CD4-positive, alpha-beta T cell (primary cell): ENCODE measurements around the gene UBE2Q1. TPM values are rescaled to one million over a fixed set of nuclear protein-coding genes. Genes with fewer than 3 reads are reported as not detected.

ENCODE experiments used
- ATAC-seq: fragments of 200-7000 bp; cut with Tn5 transposase; one replicate; pipeline ENCODE4 v1.10.0; 2022; ENCODE audit warnings: mild to moderate bottlenecking; ENCODE audit not compliant: poor library complexity
- CTCF ChIA-PET: fragments of 350-600 bp; sonication (Branson Sonifier 250); formaldehyde crosslinking; loops from one replicate; lab custom pipeline; 2021; ENCODE audit warnings: antibody characterized with exemption, inconsistent platforms; lab: Charles Lee
- POLR2A ChIA-PET: fragments of 350-600 bp; sonication (Branson Sonifier 250); formaldehyde crosslinking; loops from one replicate; lab custom pipeline; 2021; ENCODE audit warnings: antibody characterized with exemption, inconsistent platforms; lab: Charles Lee
- DNase-seq, 14 experiments: peaks; one replicate each; pipeline ENCODE4 v3.0.0-alpha.2; 2013 to 2020; ENCODE audit warnings: mixed read lengths in 2 of 14
- H3K27ac ChIP-seq, 2 donors: one replicate each; pipeline versions ENCODE4 v1.5.1 to v1.7.0; 2013; ENCODE audit warnings: low read length in 2 of 2, low read depth in 1 of 2, mild to moderate bottlenecking in 1 of 2
- H3K27me3 ChIP-seq, 2 experiments: 1 replicate in 1 of 2; 2 replicates in 1 of 2; pipeline versions ENCODE4 v1.6.1 to v1.7.0; 2013; ENCODE audit warnings: low read length in 2 of 2, control low read depth in 1 of 2, mild to moderate bottlenecking in 1 of 2, moderate library complexity in 1 of 2; ENCODE audit not compliant: insufficient read depth in 2 of 2, control insufficient read depth in 1 of 2
- H3K36me3 ChIP-seq: one replicate; pipeline ENCODE4 v1.6.1; 2013; ENCODE audit warnings: low read length, control low read depth; ENCODE audit not compliant: insufficient read depth
- H3K4me1 ChIP-seq: one replicate; pipeline ENCODE4 v1.6.1; 2013; ENCODE audit warnings: low read length, control low read depth; ENCODE audit not compliant: insufficient read depth
- H3K4me3 ChIP-seq: one replicate; pipeline ENCODE4 v1.5.1; 2013; ENCODE audit warnings: mild to moderate bottlenecking, low read length, moderate library complexity
- H3K9me3 ChIP-seq, 2 experiments: 1 replicate in 1 of 2; 2 replicates in 1 of 2; pipeline versions ENCODE4 v1.6.1 to v1.7.0; 2013; ENCODE audit warnings: low read length in 2 of 2, mild to moderate bottlenecking in 2 of 2, control low read depth in 1 of 2, moderate library complexity in 1 of 2; ENCODE audit not compliant: control insufficient read depth in 1 of 2, insufficient read depth in 1 of 2
- H3K27ac Mint-ChIP-seq: one replicate; pipeline ENCODE4 v1.8.0; 2020; ENCODE audit warnings: mixed read lengths
- H3K27me3 Mint-ChIP-seq: one replicate; pipeline ENCODE4 v1.8.0; 2021; ENCODE audit warnings: mixed read lengths
- H3K36me3 Mint-ChIP-seq: one replicate; pipeline ENCODE4 v1.8.0; 2021; ENCODE audit warnings: low read depth, mixed read lengths
- H3K4me1 Mint-ChIP-seq: one replicate; pipeline ENCODE4 v1.8.0; 2021; ENCODE audit warnings: low read depth, mixed read lengths
- H3K4me3 Mint-ChIP-seq: one replicate; pipeline ENCODE4 v1.8.0; 2020; ENCODE audit warnings: mild to moderate bottlenecking, mixed read lengths
- H3K9me3 Mint-ChIP-seq: one replicate; pipeline ENCODE4 v1.8.0; 2020; ENCODE audit warnings: mixed read lengths
- intact Hi-C, 2 experiments: fragments of 100-400 bp; cut with DNase I in 1 of 2; cut with micrococcal nuclease in 1 of 2; formaldehyde crosslinking; loops; one replicate each; pipeline versions ENCODE4 v1.15.1 to v1.9.0; 2023 to 2025; cut with DNase I, micrococcal nuclease
- total RNA-seq, 174 experiments: library from RNA in 2 of 174; stranded (reverse) in 2 of 174; gene quantifications; one replicate each; pipeline ENCODE4 v1.2.3 and lab custom pipeline; 2021 to 2026
- TF ChIP-seq, protein P1 (sequence below): fragments of 200-600 bp; IDR thresholded peaks from one replicate; pipeline ENCODE4 v1.8.0; 2022; ENCODE audit warnings: antibody characterized with exemption, mild to moderate bottlenecking

Gene UBE2Q1
- total RNA-seq, 2 experiments from 2014 or later, result 78.7 to 82.3 TPM

DNA sequence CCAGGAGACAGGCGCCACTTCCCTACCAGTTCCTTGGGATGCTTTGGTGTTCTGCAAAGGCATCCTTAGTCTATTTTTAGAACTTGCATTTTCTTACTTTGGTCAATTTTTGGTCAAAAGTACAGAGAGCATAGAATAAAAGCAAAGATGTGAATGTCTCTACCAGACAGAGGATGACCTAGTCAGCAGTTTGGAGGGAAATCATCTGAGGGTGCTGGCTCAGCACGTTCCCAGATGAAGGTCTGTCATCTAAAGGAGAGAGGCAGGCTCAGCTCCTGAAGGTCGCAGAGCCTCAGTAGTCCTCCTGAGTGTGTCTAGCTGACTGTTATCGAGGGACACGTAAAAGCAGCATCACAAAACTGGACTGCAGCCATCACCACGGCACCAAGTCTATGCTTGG lies 24.4 kb upstream of the UBE2Q1 start:
- ATAC-seq, result no peak
- Mint-ChIP-seq H3K27me3 (no peaks in the 10 kb centered on the region), H3K4me3 (no peak overlapping the region), H3K4me1 (no peaks in the 10 kb centered on the region), H3K36me3 (peaks cover 96% of the 10 kb centered on the region), H3K27ac (no peak overlapping the region), H3K9me3 (no peaks in the 10 kb centered on the region)
- Histone ChIP-seq H3K36me3 (peaks cover 96% of the 10 kb centered on the region), H3K4me1 (no peaks in the 10 kb centered on the region), H3K27ac (no peak overlapping the region), H3K27me3 (no peaks in the 10 kb centered on the region), H3K4me3 (no peak overlapping the region), H3K9me3 (no peaks in the 10 kb centered on the region)
- CTCF ChIA-PET, result no interaction called here
- TF ChIP-seq, protein P1, sequence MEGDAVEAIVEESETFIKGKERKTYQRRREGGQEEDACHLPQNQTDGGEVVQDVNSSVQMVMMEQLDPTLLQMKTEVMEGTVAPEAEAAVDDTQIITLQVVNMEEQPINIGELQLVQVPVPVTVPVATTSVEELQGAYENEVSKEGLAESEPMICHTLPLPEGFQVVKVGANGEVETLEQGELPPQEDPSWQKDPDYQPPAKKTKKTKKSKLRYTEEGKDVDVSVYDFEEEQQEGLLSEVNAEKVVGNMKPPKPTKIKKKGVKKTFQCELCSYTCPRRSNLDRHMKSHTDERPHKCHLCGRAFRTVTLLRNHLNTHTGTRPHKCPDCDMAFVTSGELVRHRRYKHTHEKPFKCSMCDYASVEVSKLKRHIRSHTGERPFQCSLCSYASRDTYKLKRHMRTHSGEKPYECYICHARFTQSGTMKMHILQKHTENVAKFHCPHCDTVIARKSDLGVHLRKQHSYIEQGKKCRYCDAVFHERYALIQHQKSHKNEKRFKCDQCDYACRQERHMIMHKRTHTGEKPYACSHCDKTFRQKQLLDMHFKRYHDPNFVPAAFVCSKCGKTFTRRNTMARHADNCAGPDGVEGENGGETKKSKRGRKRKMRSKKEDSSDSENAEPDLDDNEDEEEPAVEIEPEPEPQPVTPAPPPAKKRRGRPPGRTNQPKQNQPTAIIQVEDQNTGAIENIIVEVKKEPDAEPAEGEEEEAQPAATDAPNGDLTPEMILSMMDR, result no peak
- no peak for DNase-seq
- POLR2A ChIA-PET, result interaction anchor here (1.1 kb wide), 1 partner anchor 38 kb away, joined by 3 read pairs; no protein-coding TSS in a partner anchor
- intact Hi-C loops, result no loop called here

DNA sequence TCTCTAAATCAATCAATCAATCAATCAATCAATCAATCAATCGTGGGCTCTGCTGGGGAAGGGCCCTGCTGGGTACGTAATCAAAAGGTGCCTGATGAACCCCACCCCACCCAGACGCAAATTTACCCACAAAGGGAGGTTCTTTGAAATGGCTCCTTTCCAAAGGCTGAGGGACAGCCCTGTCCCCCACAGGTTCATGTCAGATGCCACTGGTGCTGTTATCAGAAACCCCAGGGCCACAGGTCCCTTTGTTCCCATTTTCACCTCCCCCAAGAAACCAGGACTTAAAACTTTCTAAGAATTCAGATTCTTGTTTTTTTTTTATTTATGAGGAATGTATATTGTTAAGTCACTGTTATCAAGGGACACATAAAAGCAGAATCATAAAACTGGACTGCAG lies 23.3 kb upstream of the UBE2Q1 start:
- Histone ChIP-seq H3K4me3 (no peak overlapping the region), H3K4me1 (no peaks in the 10 kb centered on the region), H3K9me3 (no peaks in the 10 kb centered on the region), H3K36me3 (peaks cover 85% of the 10 kb centered on the region), H3K27ac (no peak overlapping the region), H3K27me3 (no peaks in the 10 kb centered on the region)
- intact Hi-C loops, result no loop called here
- ChIA-PET CTCF (interaction anchor here (1.8 kb wide), 1 partner anchor 22 kb away, joined by 3 read pairs; no protein-coding TSS in a partner anchor), POLR2A (no interaction called here)
- Mint-ChIP-seq H3K4me3 (no peak overlapping the region), H3K4me1 (no peaks in the 10 kb centered on the region), H3K27ac (no peak overlapping the region), H3K27me3 (no peaks in the 10 kb centered on the region), H3K9me3 (no peaks in the 10 kb centered on the region), H3K36me3 (peaks cover 85% of the 10 kb centered on the region)
- TF ChIP-seq, protein P1, result no peak
- ATAC-seq (no peak), DNase-seq (no peak)

DNA sequence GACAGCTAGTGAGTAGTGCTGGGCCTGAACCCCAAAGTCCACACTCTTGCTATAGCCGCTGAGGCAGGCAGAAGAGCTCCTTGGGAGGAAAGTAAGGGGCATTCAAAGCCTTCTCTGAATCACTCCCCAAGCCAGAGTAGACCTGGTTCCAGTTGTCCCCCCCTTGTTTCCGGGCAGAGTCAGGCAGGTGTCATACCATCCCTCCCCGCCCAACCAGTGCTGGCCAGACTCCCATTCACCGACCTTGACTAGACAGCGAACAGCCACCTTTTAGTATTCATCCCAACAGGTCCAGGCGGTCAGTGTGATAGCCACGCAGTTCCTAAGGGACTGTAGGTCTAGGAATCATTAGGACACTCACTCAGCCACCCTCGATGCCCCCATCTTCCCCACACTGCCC lies 20.9 kb upstream of the UBE2Q1 start:
- H3K27me3 ChIP-seq, result no peaks in the 10 kb centered on the region
- H3K36me3 ChIP-seq, result peaks cover 61% of the 10 kb centered on the region
- ChIA-PET CTCF (interaction anchor here (0.6 kb wide), 1 partner anchor 702 kb away, joined by 4 read pairs; no protein-coding TSS in a partner anchor), POLR2A (interaction anchor here (0.6 to 2.1 kb wide), 2 partner anchors 20 to 41 kb away, joined by 4 to 5 read pairs; no protein-coding TSS in a partner anchor)
- Mint-ChIP-seq H3K36me3 (peaks cover 61% of the 10 kb centered on the region), H3K4me3 (no peak overlapping the region), H3K4me1 (no peaks in the 10 kb centered on the region), H3K9me3 (no peaks in the 10 kb centered on the region), H3K27me3 (no peaks in the 10 kb centered on the region), H3K27ac (no peak overlapping the region)
- ATAC-seq, result no peak
- peaks cover 3% of the 10 kb centered on the region for H3K4me1 ChIP-seq
- no peak overlapping the region for H3K4me3 ChIP-seq
- H3K9me3 ChIP-seq, result no peaks in the 10 kb centered on the region
- no peak for DNase-seq
- no peak overlapping the region for H3K27ac ChIP-seq
- intact Hi-C loops, result no loop called here
- TF ChIP-seq, protein P1, result no peak
